Fibroblast of skin of left quadriceps (primary cell): Measurements from ENCODE around the gene MYO1H.
"Not testable (repeated sequence)": the region's sequence is repeated elsewhere in the genome, so short reads cannot be mapped to it uniquely, and the experiment has no call there.

Experiments
- DNase-seq, 2 experiments: peaks; one replicate each; pipeline ENCODE4 v3.0.0-alpha.2; 2013; ENCODE audit warnings: low read depth in 2 of 2

The MYO1H gene, protein sequence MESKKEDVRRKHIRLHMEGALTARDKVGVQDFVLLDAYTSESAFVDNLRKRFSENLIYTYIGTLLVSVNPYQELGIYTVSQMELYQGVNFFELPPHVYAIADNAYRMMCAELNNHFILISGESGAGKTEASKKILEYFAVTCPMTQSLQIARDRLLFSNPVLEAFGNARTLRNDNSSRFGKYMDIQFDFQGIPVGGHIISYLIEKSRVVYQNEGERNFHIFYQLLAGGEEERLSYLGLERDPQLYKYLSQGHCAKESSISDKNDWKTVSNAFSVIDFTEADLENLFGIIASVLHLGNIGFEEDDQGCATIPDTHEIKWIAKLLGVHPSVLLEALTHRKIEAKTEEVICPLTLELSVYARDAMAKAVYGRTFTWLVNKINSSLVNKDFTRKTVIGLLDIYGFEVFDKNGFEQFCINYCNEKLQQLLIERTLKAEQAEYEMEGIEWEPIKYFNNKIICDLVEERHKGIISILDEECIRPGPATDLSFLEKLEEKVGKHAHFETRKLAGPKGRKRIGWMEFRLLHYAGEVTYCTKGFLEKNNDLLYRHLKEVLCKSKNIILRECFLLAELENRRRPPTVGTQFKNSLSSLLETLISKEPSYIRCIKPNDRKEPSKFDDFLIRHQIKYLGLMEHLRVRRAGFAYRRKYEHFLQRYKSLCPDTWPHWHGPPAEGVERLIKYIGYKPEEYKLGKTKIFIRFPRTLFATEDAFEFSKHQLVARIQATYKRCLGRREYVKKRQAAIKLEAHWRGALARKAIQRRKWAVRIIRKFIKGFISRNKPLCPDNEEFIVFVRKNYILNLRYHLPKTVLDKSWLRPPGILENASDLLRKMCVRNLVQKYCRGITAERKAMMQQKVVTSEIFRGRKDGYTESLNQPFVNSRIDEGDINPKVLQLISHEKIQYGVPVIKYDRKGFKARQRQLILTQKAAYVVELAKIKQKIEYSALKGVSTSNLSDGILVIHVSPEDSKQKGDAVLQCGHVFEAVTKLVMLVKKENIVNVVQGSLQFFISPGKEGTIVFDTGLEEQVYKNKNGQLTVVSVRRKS

DNA sequence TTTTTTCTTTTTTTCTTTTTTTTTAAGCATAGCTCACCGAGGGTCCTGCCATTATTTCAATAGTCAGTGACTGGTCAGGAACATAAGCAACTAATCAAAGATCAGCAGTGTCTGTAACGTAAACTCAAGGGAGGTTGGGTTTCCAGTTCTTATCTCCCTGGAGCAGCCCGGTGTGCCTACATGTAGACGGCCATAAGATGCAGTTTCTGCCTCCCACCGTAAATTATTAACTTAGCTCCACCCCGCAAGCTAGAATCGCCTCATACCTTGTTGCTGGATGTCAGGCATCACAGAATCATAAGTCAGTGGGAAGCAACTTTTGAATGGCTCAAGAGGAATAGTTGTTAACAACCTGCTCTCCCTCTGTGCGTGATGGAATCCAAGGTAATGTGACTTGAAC lies at the start of gene MYO1H:
Gene MYO1H, plus strand, starts transcription at position 312 of the 400 bp plus-strand sequence. Its CDS starts 61 bp downstream, at position 373.
- DNase-seq: no peak

DNA sequence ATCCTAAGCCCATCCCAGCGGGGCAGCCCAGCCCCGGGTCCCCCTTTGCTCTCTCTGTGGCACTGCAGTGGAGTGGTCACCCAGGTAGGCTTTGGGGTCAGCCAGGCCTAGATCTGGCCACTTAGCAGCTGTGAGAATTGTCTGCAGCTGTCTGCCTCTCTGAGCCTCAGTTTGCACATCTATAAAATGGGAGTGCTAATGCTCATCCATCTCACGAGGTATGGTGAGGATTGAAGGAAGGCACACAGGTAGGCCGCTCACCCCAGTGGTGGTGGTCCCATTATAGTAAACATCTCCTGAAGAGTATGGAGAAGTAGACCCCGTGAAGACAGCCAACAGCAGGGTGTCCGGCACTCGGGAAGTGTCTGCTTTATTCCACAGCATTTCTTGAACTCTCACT lies 47.9 kb upstream of the MYO1H start:
- DNase-seq: no peak

GRCh38 chr12:109301643-109302168 lies 46.0 kb upstream of the MYO1H start:
- no peak for DNase-seq

- DNase-seq: no peak
Observed at GRCh38 chr12:109302358-109302757, 45.3 kb upstream of the MYO1H start.

DNA sequence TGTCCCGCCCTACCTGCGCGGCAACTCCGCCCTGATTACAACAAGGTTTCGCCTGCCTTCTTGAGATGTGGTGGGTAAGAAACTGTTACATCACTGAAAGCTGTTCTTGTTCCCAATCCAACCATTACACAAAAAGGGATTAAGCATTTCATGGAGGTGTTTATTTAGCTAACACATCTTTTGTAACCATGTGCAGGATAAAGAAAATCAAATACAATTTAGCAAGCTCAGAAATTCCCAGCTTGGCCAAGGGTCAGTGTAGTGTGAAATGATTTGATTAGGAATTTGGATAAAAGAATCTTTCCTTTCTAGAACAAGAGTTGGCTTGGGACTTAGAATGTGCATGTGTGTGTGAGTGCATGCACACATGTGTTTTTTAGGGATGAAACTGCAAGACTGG lies 44.9 kb upstream of the MYO1H start:
- DNase-seq: no peak

DNA sequence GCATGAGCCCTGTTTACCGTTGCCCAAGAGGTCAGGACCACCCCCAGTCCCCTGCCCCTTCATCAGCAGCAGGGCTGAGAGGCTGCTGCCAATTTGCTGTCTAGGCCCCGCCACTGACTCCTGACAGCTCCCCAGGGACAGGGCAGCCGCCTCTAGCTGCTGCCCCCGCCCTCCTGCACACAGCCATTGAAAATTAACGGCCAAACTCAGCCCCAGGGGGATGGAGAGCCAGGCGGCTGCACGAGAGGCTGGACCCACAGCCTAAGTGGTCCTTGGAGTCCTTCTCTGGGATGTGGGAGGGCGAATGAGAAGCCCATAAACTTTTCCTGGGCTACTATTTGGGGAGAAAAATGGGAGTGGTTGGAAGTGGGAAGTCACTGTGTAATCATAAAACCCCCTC lies 43.2 kb upstream of the MYO1H start:
- DNase-seq: no peak

DNA sequence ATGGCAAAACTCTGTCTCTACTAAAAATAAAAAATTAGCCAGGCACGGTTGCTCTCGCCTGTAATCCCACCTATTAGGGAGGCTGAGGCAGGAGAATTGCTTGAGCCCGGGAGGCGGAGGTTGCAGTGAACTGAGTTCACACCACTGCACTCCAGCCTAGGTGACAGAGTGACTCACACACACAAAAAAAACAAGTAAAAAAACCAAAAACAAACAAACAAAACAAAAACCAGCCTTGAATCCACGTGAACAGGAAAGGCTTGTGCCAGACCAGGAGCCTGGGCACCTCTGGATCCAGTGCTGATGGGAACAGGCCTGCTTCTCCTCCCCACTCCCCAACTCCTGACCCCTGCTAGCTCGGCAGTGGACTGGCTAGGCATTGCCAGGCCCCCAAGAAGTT lies 42.2 kb upstream of the MYO1H start:
- no peak for DNase-seq

DNA sequence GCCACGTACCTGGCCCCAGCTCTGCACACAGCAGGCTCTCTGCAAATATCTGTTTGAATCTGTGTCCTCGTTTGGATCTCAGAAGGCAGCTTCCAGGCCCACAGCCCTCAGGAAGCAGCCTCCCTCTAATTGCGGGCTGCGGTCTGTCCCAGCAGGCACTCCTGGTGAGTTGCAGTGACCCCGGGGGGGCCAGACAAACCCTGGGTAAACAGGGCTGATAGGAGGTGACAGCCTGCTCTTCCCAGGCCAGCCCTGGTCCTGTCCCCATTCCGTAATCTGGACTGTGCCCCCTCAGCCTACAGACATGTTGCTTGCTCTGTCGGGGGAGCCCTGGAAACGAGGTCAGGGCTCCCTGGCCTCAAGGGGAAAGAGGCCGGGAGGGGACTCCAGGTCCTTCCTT lies 40.6 kb upstream of the MYO1H start:
- no peak for DNase-seq

DNA sequence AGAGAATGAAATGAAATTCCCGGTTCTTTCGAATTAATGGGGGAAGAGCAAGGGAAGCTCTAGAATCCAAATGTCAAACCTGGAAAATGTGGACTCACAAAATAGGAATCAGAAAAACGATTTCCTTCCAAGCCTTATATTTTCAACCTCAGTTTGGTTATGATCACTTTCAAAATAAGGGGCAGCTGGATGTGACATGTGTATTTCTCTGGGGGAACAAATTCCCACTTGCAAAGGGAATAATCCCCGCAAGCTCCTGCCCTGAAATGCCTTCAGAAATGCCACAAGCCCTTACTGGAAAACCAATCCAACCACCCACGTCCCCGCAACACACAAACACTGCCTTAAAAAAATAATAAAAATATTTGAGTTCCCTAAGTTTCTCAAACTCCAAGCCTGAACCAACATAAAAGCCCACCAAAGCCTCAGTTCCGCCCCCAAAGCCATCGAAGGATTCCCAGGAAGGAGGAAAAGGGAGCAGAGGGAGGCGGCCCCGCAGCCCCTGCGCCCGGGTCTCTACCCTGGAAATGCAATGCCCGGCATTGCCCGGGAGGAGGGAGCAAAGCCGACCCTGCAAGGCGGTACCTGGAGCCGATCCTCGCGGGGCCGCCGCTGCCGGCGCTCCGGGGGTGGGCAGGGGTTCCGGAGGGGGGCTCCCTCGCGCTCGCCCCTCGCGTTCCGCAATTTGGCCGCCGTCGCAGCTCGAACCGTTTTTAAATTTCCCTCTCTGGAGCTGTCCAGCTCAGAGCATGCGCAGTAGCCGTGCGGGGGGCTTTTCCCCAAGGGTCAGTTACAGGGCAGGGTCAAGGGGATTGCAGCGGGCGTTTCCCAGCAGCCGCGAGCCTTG lies 38.9 kb upstream of the MYO1H start, which contains the start of gene FOXN4:
Gene FOXN4, minus strand, starts transcription at position 751 of the 847 bp plus-strand sequence. CDS start 963 bp downstream, outside the sequence.
- DNase-seq: no peak

DNA sequence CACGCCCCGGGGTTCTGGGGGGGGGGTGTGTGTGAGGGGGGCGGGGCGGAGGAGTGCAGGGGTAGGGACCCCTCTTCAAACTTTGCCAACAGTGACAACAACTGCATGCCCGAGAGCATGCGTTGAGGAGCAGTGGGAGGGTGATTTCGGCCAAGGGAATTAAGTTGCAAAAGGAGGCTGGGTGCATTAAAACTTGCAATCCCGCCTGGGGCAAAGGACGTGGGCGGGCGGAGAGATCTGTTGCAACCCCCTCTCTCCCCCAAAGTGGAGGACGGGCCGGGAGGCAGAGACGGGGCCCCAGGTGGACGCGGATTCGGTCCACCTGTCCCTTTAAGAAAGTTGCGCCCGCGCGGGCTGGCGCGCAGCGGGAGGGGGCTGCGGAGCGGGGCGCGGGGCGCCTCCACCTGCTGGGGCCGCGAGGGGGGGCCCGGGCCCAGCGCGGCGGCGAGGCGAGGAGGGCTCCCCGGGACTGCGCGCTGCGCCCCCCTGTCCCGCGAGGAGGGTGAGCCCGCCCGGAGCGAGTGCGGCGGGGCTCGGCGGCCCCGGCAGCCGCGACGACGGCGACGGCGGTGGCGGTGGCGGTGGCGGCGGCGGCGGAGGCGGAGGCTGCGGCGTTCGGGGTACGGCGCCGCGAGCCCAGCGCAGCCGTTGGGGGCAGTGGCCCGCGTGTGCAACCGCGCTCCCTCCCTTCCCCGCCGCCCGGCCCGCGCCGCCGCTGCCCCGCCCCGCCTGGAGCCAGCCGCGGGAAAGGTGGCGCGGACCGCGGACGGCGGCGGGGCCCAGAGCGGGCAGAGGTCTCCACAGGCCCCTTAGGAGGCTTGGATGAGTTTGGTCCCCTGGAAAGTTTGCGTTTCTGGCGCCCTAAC lies 38.1 kb upstream of the MYO1H start:
- no peak for DNase-seq

DNA sequence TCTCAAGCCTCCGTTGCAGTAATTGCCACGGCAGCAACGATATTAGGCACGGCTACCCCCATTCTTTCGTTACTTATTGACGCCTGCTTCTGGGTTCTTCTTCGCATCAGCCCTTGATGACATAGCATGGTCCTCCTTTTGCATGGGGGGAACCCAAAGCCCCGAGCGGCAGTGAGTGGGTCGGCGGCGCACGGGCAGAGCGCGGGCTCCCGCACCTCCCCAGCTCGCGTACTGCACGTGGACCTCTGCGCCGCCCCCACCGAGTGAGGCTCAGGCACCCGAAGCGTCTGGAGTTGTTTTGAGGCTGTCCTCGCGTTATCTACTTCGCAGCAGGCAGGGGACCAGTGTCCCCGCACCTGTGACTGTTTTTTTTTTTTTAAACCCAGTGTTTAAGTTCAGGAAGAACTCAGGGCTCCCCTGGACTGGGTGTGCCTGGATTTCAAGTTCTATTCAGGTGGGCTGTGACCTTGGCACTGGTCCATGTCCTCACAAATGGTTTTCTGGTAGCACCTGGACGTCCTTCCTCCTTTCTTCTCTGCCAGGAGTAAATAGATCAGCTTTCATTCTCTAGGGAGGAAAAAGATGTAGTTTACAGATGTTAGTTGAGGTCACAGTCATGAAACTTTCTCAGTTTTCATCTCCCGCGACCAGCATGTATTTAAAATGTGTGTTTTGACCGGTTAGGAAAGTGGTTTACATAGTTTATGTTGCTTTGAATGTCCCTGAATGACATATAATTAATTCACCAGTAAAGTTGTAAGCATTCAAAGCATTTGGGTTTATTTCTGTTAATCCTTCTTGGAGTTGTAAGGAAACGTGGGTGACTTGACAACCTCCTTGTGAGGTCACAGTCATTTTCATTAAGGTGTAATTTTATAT lies 37.2 kb upstream of the MYO1H start:
- DNase-seq: no peak

GRCh38 chr12:109321294-109321693 lies 26.4 kb upstream of the MYO1H start:
- not testable (repeated sequence) for DNase-seq

DNA sequence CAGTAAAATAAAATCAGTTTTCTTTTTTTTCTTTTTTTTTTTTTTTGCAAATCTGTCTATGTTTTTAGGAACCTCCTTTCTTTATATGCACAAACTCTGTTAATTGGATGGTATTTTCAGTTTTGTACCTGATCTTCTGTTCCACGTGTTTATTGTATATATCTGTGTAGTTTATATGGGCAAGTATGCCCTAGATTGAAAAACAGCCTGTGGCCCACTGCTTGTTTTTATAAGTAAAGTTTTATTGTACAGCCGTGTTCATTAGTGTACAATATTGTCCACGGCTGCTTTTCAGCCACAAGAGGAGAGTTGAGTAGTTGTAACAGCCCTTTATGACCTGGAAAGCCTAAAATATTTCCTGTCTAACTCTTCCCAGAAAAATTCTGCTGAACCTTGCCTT lies 18.7 kb upstream of the MYO1H start:
- no peak for DNase-seq

DNA sequence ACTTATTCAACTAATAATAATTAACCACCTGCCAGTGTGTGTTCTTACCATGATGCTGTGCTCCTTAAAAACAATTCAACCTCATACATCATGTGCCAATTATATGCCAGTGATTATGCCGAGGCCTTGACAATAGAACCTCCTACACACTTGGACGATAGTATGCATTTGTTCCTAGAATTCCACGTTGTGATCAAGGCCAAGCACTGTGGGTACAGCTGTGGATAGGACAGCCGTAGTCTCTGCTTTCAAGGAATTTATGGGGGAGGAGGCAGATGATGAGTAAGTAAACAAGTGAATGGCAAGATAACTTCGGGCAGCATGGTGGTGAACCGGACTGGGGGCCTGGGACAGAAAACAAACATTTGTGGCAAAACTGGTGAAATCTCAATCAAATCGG lies 18.0 kb upstream of the MYO1H start:
- no peak for DNase-seq

GRCh38 chr12:109330282-109331230 lies 17.1 kb upstream of the MYO1H start:
- no peak for DNase-seq

DNA sequence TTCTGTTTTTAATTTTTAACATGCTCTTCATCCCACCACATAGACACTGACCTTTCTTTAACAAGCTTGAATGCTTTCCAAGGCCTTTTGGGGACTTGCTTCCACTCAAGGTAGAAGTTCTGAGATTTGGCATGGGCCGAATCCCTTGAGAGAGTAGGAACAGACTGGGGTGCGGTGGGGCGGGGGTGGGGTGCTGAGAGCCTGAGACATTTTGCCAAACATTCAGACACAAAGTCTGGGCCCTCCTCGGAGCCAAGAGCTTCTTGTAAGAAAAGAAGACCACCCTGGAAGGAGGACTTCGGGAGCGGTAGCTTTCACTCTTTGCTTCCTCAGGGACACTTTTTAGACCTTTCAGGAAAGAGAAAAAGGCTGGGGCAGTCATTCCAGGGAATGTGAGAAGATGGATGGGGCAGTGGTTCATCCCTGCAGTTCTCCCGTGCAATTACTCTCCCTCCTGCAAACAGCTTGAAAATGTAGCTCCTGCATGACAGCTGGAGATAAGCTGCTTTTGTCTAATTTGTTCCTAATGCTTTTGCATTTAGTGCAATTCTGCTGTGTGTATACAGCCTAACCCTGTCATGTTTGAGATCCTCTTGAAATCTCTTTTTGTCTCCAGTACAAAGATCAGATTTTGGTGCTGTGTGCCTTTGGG lies 16.3 kb upstream of the MYO1H start:
- no peak for DNase-seq

- no peak for DNase-seq
Observed at GRCh38 chr12:109334887-109335286, 12.8 kb upstream of the MYO1H start.

- no peak for DNase-seq
Observed at GRCh38 chr12:109336593-109336992, 11.1 kb upstream of the MYO1H start.
